SK-N-SH (cell line): ENCODE results near the gene OLFM4. TPM values are rescaled to one million over a fixed set of nuclear protein-coding genes. Genes with fewer than 3 reads are reported as not detected.

Experiments
- CTCF ChIA-PET: fragments of 300-600, 350-600 bp; formaldehyde crosslinking; extraction: SDS; loops from one replicate; lab custom pipeline; 2021; lab: Yijun Ruan, JAX
- POLR2A ChIA-PET: fragments of 350-600 bp; sonication (Branson Sonifier 250); formaldehyde crosslinking; extraction: SDS; loops from one replicate; lab custom pipeline; 2020; ENCODE audit warnings: antibody characterized with exemption, inconsistent platforms; lab: Yijun Ruan, JAX
- DNase-seq: peaks from one replicate; pipeline ENCODE4 v3.0.0; 2012
- H2AFZ ChIP-seq: fragments of 200-600 bp; sonication (generic); 2 replicates; pipeline ENCODE4 v1.8.1; 2016; ENCODE audit warnings: antibody characterized with exemption, mild to moderate bottlenecking, low read depth
- H3F3A ChIP-seq: fragments of 200-600 bp; sonication (generic); replicated peaks from 2 replicates; pipeline ENCODE3; 2016; ENCODE audit warnings: antibody characterized with exemption, mild to moderate bottlenecking; ENCODE audit not compliant: insufficient read depth
- H3K27ac ChIP-seq, 2 experiments: fragments of 200-500 bp in 1 of 2; fragments of 200-600 bp in 1 of 2; sonication (Bioruptor generic) in 1 of 2; sonication (generic), shearing (Covaris generic) in 1 of 2; 2 replicates each; pipeline versions ENCODE4 v1.5.1 to v1.6.1; 2014 to 2016; ENCODE audit warnings: low read depth in 2 of 2, inconsistent platforms in 1 of 2, low read length in 1 of 2, mild to moderate bottlenecking in 1 of 2, mixed read lengths in 1 of 2
- H3K27me3 ChIP-seq: fragments of 200-600 bp; sonication (generic), shearing (Covaris generic); 2 replicates; pipeline ENCODE4 v1.6.1; 2016; ENCODE audit warnings: mixed run types; ENCODE audit not compliant: insufficient read depth
- H3K36me3 ChIP-seq, 2 experiments: fragments of 200-500 bp in 1 of 2; fragments of 200-600 bp in 1 of 2; sonication (Bioruptor generic) in 1 of 2; sonication (generic) in 1 of 2; replicated peaks in 1 of 2; 2 replicates each; pipeline versions ENCODE3 to v1.5.1; 2014 to 2016; ENCODE audit warnings: low read length in 1 of 2, mild to moderate bottlenecking in 1 of 2; ENCODE audit not compliant: insufficient read depth in 2 of 2, control insufficient read depth in 1 of 2
- H3K4me1 ChIP-seq, 2 experiments: fragments of 200-500 bp in 1 of 2; fragments of 200-600 bp in 1 of 2; sonication (Bioruptor generic) in 1 of 2; sonication (generic), shearing (Covaris generic) in 1 of 2; 2 replicates each; pipeline versions ENCODE4 v1.5.1 to v1.6.1; 2014 to 2016; ENCODE audit warnings: low read depth in 1 of 2, low read length in 1 of 2, mixed run types in 1 of 2; ENCODE audit not compliant: insufficient read depth in 2 of 2, control insufficient read depth in 1 of 2
- H3K4me2 ChIP-seq: fragments of 200-600 bp; sonication (generic), shearing (Covaris generic); 2 replicates; pipeline ENCODE4 v1.6.1; 2017; ENCODE audit warnings: mixed run types
- H3K4me3 ChIP-seq, 2 experiments: fragments of 200-500 bp in 1 of 2; fragments of 200-600 bp in 1 of 2; sonication (Bioruptor generic) in 1 of 2; sonication (generic), shearing (Covaris generic) in 1 of 2; 2 replicates each; pipeline versions ENCODE4 v1.5.1 to v1.8.1; 2014 to 2016; ENCODE audit warnings: low read depth in 2 of 2, inconsistent platforms in 1 of 2, low read length in 1 of 2, mild to moderate bottlenecking in 1 of 2, mixed read lengths in 1 of 2, moderate library complexity in 1 of 2
- H3K79me2 ChIP-seq: fragments of 200-600 bp; sonication (generic); 2 replicates; pipeline ENCODE4 v1.8.1; 2017; ENCODE audit warnings: mild to moderate bottlenecking; ENCODE audit not compliant: insufficient read depth
- H3K9ac ChIP-seq: fragments of 200-600 bp; sonication (generic); 2 replicates; pipeline ENCODE4 v1.6.1; 2017; ENCODE audit warnings: mixed run types
- H3K9me2 ChIP-seq: fragments of 200-600 bp; sonication (generic); 2 replicates; pipeline ENCODE4 v1.6.1; 2017; ENCODE audit warnings: mixed run types
- H3K9me3 ChIP-seq: fragments of 200-600 bp; sonication (generic); 2 replicates; pipeline ENCODE4 v1.6.1; 2017; ENCODE audit warnings: mixed run types, mild to moderate bottlenecking, moderate library complexity
- H4K20me1 ChIP-seq: fragments of 200-600 bp; sonication (generic); 2 replicates; pipeline ENCODE4 v1.6.1; 2017; ENCODE audit warnings: mild to moderate bottlenecking, mixed run types; ENCODE audit not compliant: insufficient read depth
- CHD2 ChIP-seq: fragments of 150-350 bp; IDR thresholded peaks from 2 replicates; pipeline ENCODE4 v1.6.1; 2018; ENCODE audit warnings: low read length; ENCODE audit not compliant: partially characterized antibody
- ELF1 ChIP-seq: IDR thresholded peaks from 2 replicates; pipeline ENCODE4 v1.4.0; 2012
- FOXJ3 ChIP-seq: sonication (generic); formaldehyde crosslinking; IDR thresholded peaks from 2 replicates; pipeline ENCODE4 v1.5.1; 2020; ENCODE audit warnings: mild to moderate bottlenecking, missing genetic modification reagents
- FOXM1 ChIP-seq: IDR thresholded peaks from 2 replicates; pipeline ENCODE4 v1.4.0; 2012; ENCODE audit warnings: low read depth, mild to moderate bottlenecking
- GABPA ChIP-seq: IDR thresholded peaks from 2 replicates; pipeline ENCODE4 v1.4.0; 2012; ENCODE audit warnings: low read depth, mild to moderate bottlenecking
- JUND ChIP-seq: IDR thresholded peaks from 2 replicates; pipeline ENCODE4 v1.4.0; 2012
- MAX ChIP-seq: IDR thresholded peaks from 2 replicates; pipeline ENCODE4 v1.4.0; 2012; ENCODE audit warnings: low read depth
- MEF2A ChIP-seq: IDR thresholded peaks from 2 replicates; pipeline ENCODE4 v1.4.0; 2012; ENCODE audit warnings: low read depth, borderline replicate concordance
- NFIC ChIP-seq: IDR thresholded peaks from 2 replicates; pipeline ENCODE4 v1.4.0; 2012; ENCODE audit warnings: borderline replicate concordance
- NRF1 ChIP-seq: IDR thresholded peaks from 2 replicates; pipeline ENCODE4 v1.6.1; 2012; ENCODE audit warnings: low read depth, mild to moderate bottlenecking, low read length
- PBX3 ChIP-seq: IDR thresholded peaks from 2 replicates; pipeline ENCODE4; 2012
- POLR2AphosphoS5 ChIP-seq: IDR thresholded peaks from 2 replicates; pipeline ENCODE4 v1.6.1; 2012; ENCODE audit warnings: low read depth, low read length
- RFX5 ChIP-seq: IDR thresholded peaks from 2 replicates; pipeline ENCODE4 v1.6.1; 2012; ENCODE audit warnings: mild to moderate bottlenecking, improper control_type of control experiment, low read length
- RXRA ChIP-seq: IDR thresholded peaks from 2 replicates; pipeline ENCODE4 v1.4.0; 2012; ENCODE audit warnings: low read depth, mild to moderate bottlenecking, borderline replicate concordance
- SMC3 ChIP-seq: IDR thresholded peaks from 2 replicates; pipeline ENCODE4 v1.6.1; 2012; ENCODE audit warnings: low read depth, low read length, improper control_type of control experiment
- TCF12 ChIP-seq: IDR thresholded peaks from 2 replicates; pipeline ENCODE4 v1.4.0; 2012
- TEAD4 ChIP-seq: IDR thresholded peaks from 2 replicates; pipeline ENCODE4 v1.4.0; 2012; ENCODE audit warnings: mild to moderate bottlenecking, borderline replicate concordance; ENCODE audit not compliant: insufficient read depth
- USF2 ChIP-seq: fragments of 150-350 bp; IDR thresholded peaks from 2 replicates; pipeline ENCODE4 v1.6.1; 2017; ENCODE audit warnings: antibody characterized with exemption, low read length, low read depth, borderline replicate concordance
- ZBTB33 ChIP-seq: IDR thresholded peaks from 2 replicates; pipeline ENCODE4 v1.4.0; 2012; ENCODE audit warnings: low read depth, borderline replicate concordance
- WGBS: methylation state at CpG from one replicate; pipeline ENCODE4 v1.1.6; 2017; ENCODE audit warnings: low lambda C conversion rate; 5-methylcytosine and 5-hydroxymethylcytosine counted together
- polyA plus RNA-seq, 3 experiments: library from polyadenylated mRNA; depleted of rRNA; stranded (reverse); fragments of >200 nt; gene quantifications; 2 replicates each; pipeline ENCODE4 v1.2.3, GENCODE V29; 2012

OLFM4 gene
- polyA plus RNA-seq, 1 of the 3 experiments (the other 2 are of a cell fraction) = not detected

GRCh38 chr13:53048880-53049279 is 20.3 kb downstream of the OLFM4 start (continued):
- TF ChIP-seq USF2 = no peak
- no peak for TF ChIP-seq SMC3
- TF ChIP-seq JUND = no peak
- no peak for TF ChIP-seq FOXJ3
- no peak for TF ChIP-seq TCF12
- no peak for TF ChIP-seq NFIC
- TF ChIP-seq GABPA = no peak

GRCh38 chr13:53050151-53050550 is 21.5 kb downstream of the OLFM4 start:
- ChIA-PET CTCF (no interaction called here), POLR2A (no interaction called here)
- no peaks in the 10 kb centered on the region for H3K79me2 ChIP-seq
- 50% methylated on average over 7 of the region's 7 CpGs for WGBS
- DNase-seq = no peak
- H4K20me1 ChIP-seq = no peaks in the 10 kb centered on the region
- H3K4me2 ChIP-seq = no peak overlapping the region
- TF ChIP-seq TEAD4 (no peak), POLR2AphosphoS5 (no peak), MAX (no peak), FOXJ3 (no peak), RXRA (no peak), JUND (no peak), ELF1 (no peak), FOXM1 (no peak), PBX3 (no peak), USF2 (no peak), NFIC (no peak), TCF12 (no peak), CHD2 (no peak), NRF1 (no peak), ZBTB33 (no peak), MEF2A (no peak), RFX5 (no peak)
- H3K4me1 ChIP-seq = peaks cover 0 to 1% of the 10 kb centered on the region in 2 experiments; a peak in 2 of 4 replicates
- no peaks in the 10 kb centered on the region for H3K9me2 ChIP-seq
- H3F3A ChIP-seq = no peaks in the 10 kb centered on the region
- no peaks in the 10 kb centered on the region for H3K9me3 ChIP-seq
- H3K27ac ChIP-seq = no peak overlapping the region
- no peak overlapping the region for H3K4me3 ChIP-seq
- H2AFZ ChIP-seq = no peak overlapping the region
- no peaks in the 10 kb centered on the region for H3K27me3 ChIP-seq
- H3K36me3 ChIP-seq = no peaks in the 10 kb centered on the region
- H3K9ac ChIP-seq = no peak overlapping the region
